A549 (cell line): ENCODE measurements around the gene AMHR2.

Experiments used
- TP53 ChIP-seq: fragments of 250-450 bp; sonication (Bioruptor Pico); IDR thresholded peaks from 2 replicates; pipeline ENCODE4 v1.5.0; 2021; ENCODE audit warnings: mild to moderate bottlenecking, moderate library complexity
- ZC3H11A ChIP-seq: fragments of 450-650 bp; IDR thresholded peaks from 2 replicates; pipeline ENCODE4 v1.6.1; 2014; ENCODE audit warnings: antibody characterized with exemption, mild to moderate bottlenecking

GRCh38 chr12:53452159-53453077 is 28.8 kb downstream of the AMHR2 start:
- peak; percentile 85 for TF ChIP-seq TP53
- TF ChIP-seq ZC3H11A, result no peak
